ENCODE results near the gene RAVER1. TPM values are rescaled to one million over a fixed set of nuclear protein-coding genes. Genes with fewer than 3 reads are reported as not detected.

RAVER1 gene
- total and polyA plus RNA-seq, 9 donors: 1.3 to 50.7 (median 32.3) TPM

- DNase-seq: peak in 1 of 5 donors; percentile 59
- H3K27me3 ChIP-seq: peaks cover 6% of the 10 kb centered on the region
- intact Hi-C loops (cut with DNase I): no loop called here
- no peak for TF ChIP-seq EP300 (IDR thresholded peaks at IDR 0.05)
- no peak for TF ChIP-seq POLR2A (IDR thresholded peaks at IDR 0.05)
- TF ChIP-seq CTCF (IDR thresholded peaks at IDR 0.05): no peak
- no peak overlapping the region for H3K4me3 ChIP-seq
- peaks cover 13% of the 10 kb centered on the region for H3K4me1 ChIP-seq (ENCODE audit: insufficient read depth)
- H3K9me3 ChIP-seq: no peaks in the 10 kb centered on the region
- 1 to 3% (median 2%) methylated on average over 47 to 48 of the region's 48 CpGs for WGBS, 3 donors
- no peak overlapping the region for H3K27ac ChIP-seq
- no peaks in the 10 kb centered on the region for H3K36me3 ChIP-seq
Observed at GRCh38 chr19:10295305-10295846, 38.0 kb downstream of the RAVER1 start.

- no peaks in the 10 kb centered on the region for H3K36me3 ChIP-seq
- no peak for DNase-seq
- H3K27ac ChIP-seq: no peak overlapping the region
- 7 to 42% (median 22%) methylated on average over 14 to 25 of the region's 25 CpGs for WGBS, 3 donors
- peaks cover 6% of the 10 kb centered on the region for H3K27me3 ChIP-seq
- no peak overlapping the region for H3K4me3 ChIP-seq
- no peak for TF ChIP-seq CTCF (IDR thresholded peaks at IDR 0.05)
- TF ChIP-seq POLR2A (IDR thresholded peaks at IDR 0.05): no peak
- TF ChIP-seq EP300 (IDR thresholded peaks at IDR 0.05): no peak
- peaks cover 15% of the 10 kb centered on the region for H3K4me1 ChIP-seq (ENCODE audit: insufficient read depth)
- intact Hi-C loops (cut with DNase I): no loop called here
- no peaks in the 10 kb centered on the region for H3K9me3 ChIP-seq
Observed at GRCh38 chr19:10294368-10294697, 39.0 kb downstream of the RAVER1 start.

- Histone ChIP-seq H3K27me3 (peaks cover 6% of the 10 kb centered on the region), H3K9me3 (no peaks in the 10 kb centered on the region), H3K27ac (no peak overlapping the region), H3K4me3 (no peak overlapping the region), H3K4me1 (ENCODE audit: insufficient read depth) (peaks cover 17% of the 10 kb centered on the region), H3K36me3 (no peaks in the 10 kb centered on the region)
- intact Hi-C loops (cut with DNase I): no loop called here
- no peak for DNase-seq
- no peak for TF ChIP-seq POLR2A (IDR thresholded peaks at IDR 0.05)
- no peak for TF ChIP-seq CTCF (IDR thresholded peaks at IDR 0.05)
- WGBS, 3 donors: 12 to 48% (median 17%) methylated on average over 46 to 49 of the region's 49 CpGs
Observed at GRCh38 chr19:10293637-10294367, 39.5 kb downstream of the RAVER1 start.

- peaks cover 6% of the 10 kb centered on the region for H3K27me3 ChIP-seq
- intact Hi-C loops (cut with DNase I): no loop called here
- H3K4me3 ChIP-seq: no peak overlapping the region
- H3K9me3 ChIP-seq: no peaks in the 10 kb centered on the region
- no peaks in the 10 kb centered on the region for H3K36me3 ChIP-seq
- no peak for TF ChIP-seq EP300 (IDR thresholded peaks at IDR 0.05)
- H3K4me1 ChIP-seq (ENCODE audit: insufficient read depth): peaks cover 21% of the 10 kb centered on the region
- peak in 1 of 5 donors; percentile 66 for DNase-seq
- no peak overlapping the region for H3K27ac ChIP-seq
- WGBS, 3 donors: 5 to 16% (median 7%) methylated on average over 56 of the region's 56 CpGs
Observed at GRCh38 chr19:10292789-10293636, 40.3 kb downstream of the RAVER1 start.

Data from ovary (tissue), 9 donors.